ENCODE data around the gene ANO3.

Gene ANO3

GRCh38 chr11:26662916-26663315 is 331.0 kb downstream of the ANO3 start:
- Histone ChIP-seq H3K36me3 (ENCODE audit: low read length) (no peaks in the 10 kb centered on the region), H3K4me3 (ENCODE audit: insufficient read depth, low read length, poor library complexity, severe bottlenecking) (no peak overlapping the region), H4K20me1 (ENCODE audit: low read depth, low read length) (no peaks in the 10 kb centered on the region), H3F3A (ENCODE audit: insufficient read depth) (no peaks in the 10 kb centered on the region), H3K9me2 (replicated peaks; ENCODE audit: insufficient read depth, low read length) (no peaks in the 10 kb centered on the region), H3K4me2 (ENCODE audit: low read depth, low read length, poor library complexity, severe bottlenecking) (no peak overlapping the region), H3K79me2 (ENCODE audit: insufficient read depth, low read length) (no peaks in the 10 kb centered on the region), H3K27me3 (ENCODE audit: low read length) (no peaks in the 10 kb centered on the region), H3K27ac (ENCODE audit: low read depth, low read length) (no peak overlapping the region), H2AFZ (ENCODE audit: low read depth, low read length, severe bottlenecking) (no peak overlapping the region), H3K9ac (ENCODE audit: low read length) (no peak overlapping the region), H3K9me3 (ENCODE audit: insufficient read depth, low read length) (no peaks in the 10 kb centered on the region)
- TF ChIP-seq, protein P1, sequence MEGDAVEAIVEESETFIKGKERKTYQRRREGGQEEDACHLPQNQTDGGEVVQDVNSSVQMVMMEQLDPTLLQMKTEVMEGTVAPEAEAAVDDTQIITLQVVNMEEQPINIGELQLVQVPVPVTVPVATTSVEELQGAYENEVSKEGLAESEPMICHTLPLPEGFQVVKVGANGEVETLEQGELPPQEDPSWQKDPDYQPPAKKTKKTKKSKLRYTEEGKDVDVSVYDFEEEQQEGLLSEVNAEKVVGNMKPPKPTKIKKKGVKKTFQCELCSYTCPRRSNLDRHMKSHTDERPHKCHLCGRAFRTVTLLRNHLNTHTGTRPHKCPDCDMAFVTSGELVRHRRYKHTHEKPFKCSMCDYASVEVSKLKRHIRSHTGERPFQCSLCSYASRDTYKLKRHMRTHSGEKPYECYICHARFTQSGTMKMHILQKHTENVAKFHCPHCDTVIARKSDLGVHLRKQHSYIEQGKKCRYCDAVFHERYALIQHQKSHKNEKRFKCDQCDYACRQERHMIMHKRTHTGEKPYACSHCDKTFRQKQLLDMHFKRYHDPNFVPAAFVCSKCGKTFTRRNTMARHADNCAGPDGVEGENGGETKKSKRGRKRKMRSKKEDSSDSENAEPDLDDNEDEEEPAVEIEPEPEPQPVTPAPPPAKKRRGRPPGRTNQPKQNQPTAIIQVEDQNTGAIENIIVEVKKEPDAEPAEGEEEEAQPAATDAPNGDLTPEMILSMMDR (IDR thresholded peaks at IDR 0.05; ENCODE audit: insufficient read depth, low read length, poor library complexity, severe bottlenecking) = no peak
- TF ChIP-seq EZH2phosphoT487 (conservative IDR thresholded peaks at IDR 0.05; ENCODE audit: low read length) = no peak

DNA sequence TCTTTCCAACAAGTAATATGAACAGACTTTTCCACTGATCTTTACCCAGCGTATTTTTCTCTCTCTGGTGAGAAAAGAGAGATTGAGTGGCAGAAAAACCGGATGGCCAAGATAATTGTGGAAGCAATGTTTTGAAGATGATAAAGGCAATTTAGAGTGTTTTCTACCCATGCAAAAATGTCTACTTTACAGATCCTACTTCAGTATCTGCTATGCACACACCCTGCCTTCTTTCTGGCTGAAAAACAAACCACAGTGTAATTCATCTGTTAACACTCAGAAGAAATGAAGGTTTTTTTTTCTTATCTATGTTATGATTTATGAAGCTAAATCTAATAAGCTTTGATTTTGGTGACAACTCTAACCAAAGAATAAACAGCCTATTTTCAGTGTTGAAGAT is 333.1 kb downstream of the ANO3 start:
- Histone ChIP-seq H3K27ac (ENCODE audit: low read depth, low read length) (no peak overlapping the region), H4K20me1 (ENCODE audit: low read depth, low read length) (no peaks in the 10 kb centered on the region), H3K4me2 (ENCODE audit: low read depth, low read length, poor library complexity, severe bottlenecking) (no peak overlapping the region), H3K9ac (ENCODE audit: low read length) (no peak overlapping the region), H2AFZ (ENCODE audit: low read depth, low read length, severe bottlenecking) (no peak overlapping the region), H3K9me3 (ENCODE audit: insufficient read depth, low read length) (no peaks in the 10 kb centered on the region), H3K36me3 (ENCODE audit: low read length) (no peaks in the 10 kb centered on the region), H3K9me2 (replicated peaks; ENCODE audit: insufficient read depth, low read length) (no peaks in the 10 kb centered on the region), H3F3A (ENCODE audit: insufficient read depth) (no peaks in the 10 kb centered on the region), H3K79me2 (ENCODE audit: insufficient read depth, low read length) (no peaks in the 10 kb centered on the region), H3K27me3 (ENCODE audit: low read length) (no peaks in the 10 kb centered on the region), H3K4me3 (ENCODE audit: insufficient read depth, low read length, poor library complexity, severe bottlenecking) (no peak overlapping the region)
- TF ChIP-seq, protein P1 (IDR thresholded peaks at IDR 0.05; ENCODE audit: insufficient read depth, low read length, poor library complexity, severe bottlenecking) = no peak
- no peak for TF ChIP-seq EZH2phosphoT487 (conservative IDR thresholded peaks at IDR 0.05; ENCODE audit: low read length)

DNA sequence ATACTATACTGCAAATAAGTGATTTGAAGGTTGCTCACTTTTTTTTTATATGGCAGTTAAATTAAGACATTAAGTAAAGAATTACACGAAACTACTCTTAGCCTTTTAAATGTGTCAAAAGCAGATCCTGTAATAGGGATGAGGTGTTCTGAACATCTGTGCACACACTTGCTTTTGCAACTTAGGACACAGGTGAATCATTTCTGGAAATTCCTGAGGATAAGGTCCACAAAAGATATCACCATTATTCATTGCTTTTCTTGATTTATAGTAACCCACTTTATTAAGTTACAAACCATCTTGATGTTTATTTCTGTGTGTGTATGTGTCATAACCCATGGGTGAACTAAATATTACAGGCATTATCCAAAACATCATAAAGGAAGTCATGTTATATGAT is 334.0 kb downstream of the ANO3 start:
- Histone ChIP-seq H3K4me3 (ENCODE audit: insufficient read depth, low read length, poor library complexity, severe bottlenecking) (no peak overlapping the region), H3K79me2 (ENCODE audit: insufficient read depth, low read length) (no peaks in the 10 kb centered on the region), H3K27ac (ENCODE audit: low read depth, low read length) (no peak overlapping the region), H3F3A (ENCODE audit: insufficient read depth) (no peaks in the 10 kb centered on the region), H3K9ac (ENCODE audit: low read length) (no peak overlapping the region), H2AFZ (ENCODE audit: low read depth, low read length, severe bottlenecking) (no peak overlapping the region), H4K20me1 (ENCODE audit: low read depth, low read length) (no peaks in the 10 kb centered on the region), H3K27me3 (ENCODE audit: low read length) (no peaks in the 10 kb centered on the region), H3K4me2 (ENCODE audit: low read depth, low read length, poor library complexity, severe bottlenecking) (no peak overlapping the region), H3K9me3 (ENCODE audit: insufficient read depth, low read length) (no peaks in the 10 kb centered on the region), H3K9me2 (replicated peaks; ENCODE audit: insufficient read depth, low read length) (no peaks in the 10 kb centered on the region), H3K36me3 (ENCODE audit: low read length) (no peaks in the 10 kb centered on the region)
- TF ChIP-seq, protein P1 (IDR thresholded peaks at IDR 0.05; ENCODE audit: insufficient read depth, low read length, poor library complexity, severe bottlenecking) = no peak
- no peak for TF ChIP-seq EZH2phosphoT487 (conservative IDR thresholded peaks at IDR 0.05; ENCODE audit: low read length)
